SHP77 treated with DMSO at 0.1 percent for 48 hours (cell line): ENCODE data around the gene PNMT.
"Not testable (repeated sequence)": the region's sequence is repeated elsewhere in the genome, so short reads cannot be mapped to it uniquely, and the experiment has no call there.

ENCODE experiments used
- DNase-seq: peaks from one replicate; lab custom pipeline; 2025; lab: John Stamatoyannopoulos, UW

The PNMT gene

GRCh38 chr17:39687546-39688474 lies 19.6 kb downstream of the PNMT start, which contains the start of gene PGAP3:
TSS of gene PGAP3 (minus strand) at chr17:39688057. CDS start at chr17:39688014, 43 bp downstream.
- peak; percentile 89 for DNase-seq

GRCh38 chr17:39688475-39688835 lies 20.2 kb downstream of the PNMT start:
- no peak for DNase-seq

GRCh38 chr17:39688945-39689344 lies 20.7 kb downstream of the PNMT start:
- no peak for DNase-seq

GRCh38 chr17:39694593-39694992 lies 26.3 kb downstream of the PNMT start:
- DNase-seq, result no peak

GRCh38 chr17:39695089-39695474 lies 26.8 kb downstream of the PNMT start:
- DNase-seq, result no peak

GRCh38 chr17:39696731-39697130 lies 28.5 kb downstream of the PNMT start:
- no peak for DNase-seq

GRCh38 chr17:39697961-39698360 lies 29.7 kb downstream of the PNMT start:
- DNase-seq, result no peak

- not testable (repeated sequence) for DNase-seq
These were observed 31.0 kb downstream of the PNMT start for GRCh38 chr17:39699157-39699817.

GRCh38 chr17:39699818-39700147 lies 31.5 kb downstream of the PNMT start, which contains the start of gene ERBB2:
TSS of gene ERBB2 (plus strand) at chr17:39700064. CDS start at chr17:39700239, 175 bp downstream.
- DNase-seq, result no peak

- no peak for DNase-seq
These were observed 32.1 kb downstream of the PNMT start for GRCh38 chr17:39700148-39700987.

GRCh38 chr17:39701012-39701783 lies 32.9 kb downstream of the PNMT start:
- DNase-seq, result no peak

GRCh38 chr17:39701784-39702422 lies 33.6 kb downstream of the PNMT start:
- no peak for DNase-seq

- DNase-seq, result no peak
These were observed 34.9 kb downstream of the PNMT start for GRCh38 chr17:39702901-39703893.

- no peak for DNase-seq
These were observed 35.7 kb downstream of the PNMT start for GRCh38 chr17:39703913-39704312.

- no peak for DNase-seq
These were observed 36.7 kb downstream of the PNMT start for GRCh38 chr17:39704821-39705551.

- no peak for DNase-seq
These were observed 37.6 kb downstream of the PNMT start for GRCh38 chr17:39705786-39706348.

- no peak for DNase-seq
These were observed 38.1 kb downstream of the PNMT start for GRCh38 chr17:39706383-39706782.

- no peak for DNase-seq
These were observed 38.7 kb downstream of the PNMT start for GRCh38 chr17:39706921-39707337.
